Motor neuron (in vitro differentiated cells): ENCODE measurements around the gene DGKA. TPM values are rescaled to one million over a fixed set of nuclear protein-coding genes. Genes with fewer than 3 reads are reported as not detected.
A peak's percentile ranks its signal among the peaks of the same experiment; 100 is the strongest.

Experiments used
- ATAC-seq, 8 experiments: fragments of 200-7000 bp; cut with Tn5 transposase; replicated peaks in 6 of 8; 2 replicates each; pipeline ENCODE4 v1.8.0; 2021; ENCODE audit warnings: mild to moderate bottlenecking in 8 of 8, moderate library complexity in 8 of 8
- H3K27ac ChIP-seq, 2 donors: fragments of 250-450 bp; sonication (Bioruptor Pico); 2 replicates each; pipeline ENCODE4 v1.9.0; 2021; ENCODE audit warnings: antibody characterized with exemption in 2 of 2, mild to moderate bottlenecking in 2 of 2, moderate library complexity in 1 of 2
- H3K4me1 ChIP-seq, 2 donors: fragments of 250-450 bp; sonication (Bioruptor Pico); replicated peaks in 1 of 2; 2 replicates each; pipeline ENCODE4 v1.6.1; 2021; ENCODE audit warnings: antibody characterized with exemption in 2 of 2, mild to moderate bottlenecking in 2 of 2, moderate library complexity in 1 of 2
- H3K4me3 ChIP-seq, 5 donors: fragments of 250-450 bp; sonication (Bioruptor Pico); 2 replicates each; pipeline ENCODE4 v1.9.0; 2021; ENCODE audit warnings: antibody characterized with exemption in 5 of 5, mild to moderate bottlenecking in 5 of 5, moderate library complexity in 4 of 5
- WGBS, 10 experiments: fragments of 450-650 bp; shearing (Covaris generic); methylation state at CpG; one replicate each; pipeline ENCODE4 v1.0.0; 2022; 5-methylcytosine and 5-hydroxymethylcytosine counted together
- in situ Hi-C, 9 experiments: fragments of 400-800 bp; cut with MboI; loops; one replicate each; pipeline ENCODE4 v1.15.0; 2021; ENCODE audit warnings: low sequenced_read_pairs in 9 of 9, low pct_unique_long_range_greater_than_20kb in 2 of 9; ENCODE audit not compliant: unreplicated experiment in 9 of 9
- total RNA-seq, 8 experiments: library from RNA; unstranded; fragments of 300-600 nt; gene quantifications; 2 replicates each; pipeline versions ENCODE4 v1.2.3 to v1.2.4, GENCODE V29; 2022

Gene DGKA
- total RNA-seq, 8 experiments from 2014 or later: 3.4 to 63.0 (median 9.2) TPM

GRCh38 chr12:55933799-55934742 is 3.1 kb downstream of the DGKA start:
- in situ Hi-C loops: loop anchor here in 3 of 9 experiments (25.0 kb wide), 1 partner anchor 197 kb away; the partner anchor contains the start of genes CD63 (in 3 of the 3) and GDF11 (in 3 of the 3)
- peaks cover 11 to 15% of the 10 kb centered on the region in 2 donors for H3K4me1 ChIP-seq
- WGBS, 10 experiments: 67 to 100% (median 100%) methylated on average over 1 of the region's 1 CpG; no CpG with 5 or more reads in 5 of the 10 experiments
- H3K4me3 ChIP-seq: no peak overlapping the region
- no peak for ATAC-seq
- H3K27ac ChIP-seq: no peak overlapping the region

- 60 to 100% (median 83%) methylated on average over 1 of the region's 1 CpG; no CpG with 5 or more reads in 7 of the 10 experiments for WGBS, 10 experiments
Observed at GRCh38 chr12:55934773-55935172, 3.8 kb downstream of the DGKA start.

DNA sequence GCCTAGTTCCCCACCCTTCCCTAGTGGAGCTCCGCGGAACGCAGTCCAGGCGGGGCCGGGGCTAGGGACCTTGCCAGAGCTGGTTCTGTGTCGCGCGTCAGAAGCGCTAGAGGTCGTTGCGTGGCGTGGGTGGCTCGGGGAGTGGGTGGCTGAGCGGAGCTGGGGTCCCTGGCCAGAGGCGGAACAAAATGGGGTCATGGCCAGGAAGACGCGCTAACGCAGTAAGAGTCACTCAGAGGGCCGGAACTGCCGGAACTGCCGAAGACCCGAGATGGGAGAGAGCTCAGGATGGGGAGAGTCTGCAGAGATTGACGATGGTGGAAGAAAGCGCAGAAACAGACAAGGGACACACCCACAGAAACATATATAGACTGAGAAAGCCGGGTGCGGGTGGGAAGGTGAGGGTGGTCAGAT is 4.8 kb downstream of the DGKA start:
- Histone ChIP-seq H3K4me1 (peaks cover 9 to 15% of the 10 kb centered on the region in 2 donors), H3K27ac (no peak overlapping the region), H3K4me3 (no peak overlapping the region)
- 28 to 100% (median 78%) methylated on average over 1 to 12 of the region's 26 CpGs; no CpG with 5 or more reads in 1 of the 10 experiments for WGBS, 10 experiments
- peak in 1 of 8 experiments; percentile 6 for ATAC-seq
- in situ Hi-C loops: loop anchor here in 3 of 9 experiments (25.0 kb wide), 1 partner anchor 198 kb away; the partner anchor contains the start of genes CD63 (in 3 of the 3) and GDF11 (in 3 of the 3)

More at GRCh38 chr12:55934773-55935172, 3.8 kb downstream of the DGKA start:
- Histone ChIP-seq H3K27ac (no peak overlapping the region), H3K4me1 (peaks cover 11 to 15% of the 10 kb centered on the region in 2 donors), H3K4me3 (no peak overlapping the region)
- no peak for ATAC-seq
- in situ Hi-C loops: loop anchor here in 3 of 9 experiments (25.0 kb wide), 1 partner anchor 197 kb away; the partner anchor contains the start of genes CD63 (in 3 of the 3) and GDF11 (in 3 of the 3)

- H3K4me3 ChIP-seq: no peak overlapping the region
- ATAC-seq: no peak
- H3K4me1 ChIP-seq: peaks cover 0 to 4% of the 10 kb centered on the region in 2 donors
- in situ Hi-C loops: loop anchor here in 3 of 9 experiments (25.0 kb wide), 1 partner anchor 201 kb away; the partner anchor contains the start of genes CD63 (in 3 of the 3) and GDF11 (in 3 of the 3)
- no peak overlapping the region for H3K27ac ChIP-seq
- 57 to 82% (median 75%) methylated on average over 1 to 2 of the region's 2 CpGs; no CpG with 5 or more reads in 7 of the 10 experiments for WGBS, 10 experiments
Observed at GRCh38 chr12:55937981-55938380, 7.0 kb downstream of the DGKA start.

GRCh38 chr12:55938826-55939501 is 8.0 kb downstream of the DGKA start:
- H3K27ac ChIP-seq: no peak overlapping the region
- no peak overlapping the region for H3K4me3 ChIP-seq
- in situ Hi-C loops: loop anchor here in 3 of 9 experiments (25.0 kb wide), 1 partner anchor 202 kb away; the partner anchor contains the start of genes CD63 (in 3 of the 3) and GDF11 (in 3 of the 3)
- whole genome bisulfite sequencing, 10 experiments: 60 to 94% (median 80%) methylated on average over 1 to 4 of the region's 8 CpGs; no CpG with 5 or more reads in 5 of the 10 experiments
- no peak for ATAC-seq
- H3K4me1 ChIP-seq: peaks cover 0 to 4% of the 10 kb centered on the region in 2 donors

GRCh38 chr12:55940065-55940732 is 9.2 kb downstream of the DGKA start:
- ATAC-seq: peak; percentile 94 to 100 (median 99)
- Histone ChIP-seq H3K4me1 (peaks cover 0 to 4% of the 10 kb centered on the region in 2 donors), H3K27ac (no peak overlapping the region), H3K4me3 (peak overlapping the region in 1 of 5 donors; percentile 1)
- WGBS, 10 experiments: 27 to 75% (median 35%) methylated on average over 3 to 10 of the region's 18 CpGs; no CpG with 5 or more reads in 7 of the 10 experiments
- in situ Hi-C loops: loop anchor here in 4 of 9 experiments (10.0 to 25.0 kb wide), 3 partner anchors 115 to 205 kb away; partner anchors contain the start of genes CD63 (in 3 of the 4), GDF11 (in 3 of the 4) and DNAJC14 (in 1 of the 4)

DNA sequence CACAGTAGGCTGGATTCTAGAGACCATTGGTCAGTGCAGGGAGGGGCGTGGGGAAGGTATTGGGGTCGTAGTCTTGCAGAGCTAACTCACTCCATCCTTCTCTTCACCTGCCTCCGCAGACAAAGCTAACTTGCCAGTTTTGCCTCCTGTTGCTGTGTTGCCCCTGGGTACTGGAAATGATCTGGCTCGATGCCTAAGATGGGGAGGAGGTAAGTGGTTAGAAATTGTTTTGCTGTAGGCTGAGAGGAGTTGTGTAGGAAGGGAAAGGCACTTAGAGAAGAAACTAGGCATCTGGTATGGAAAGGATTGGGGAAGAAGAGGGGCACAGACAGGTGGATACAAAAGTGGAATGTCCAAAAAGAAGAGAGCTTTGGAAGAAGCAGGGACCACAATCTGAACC is 11.1 kb downstream of the DGKA start:
- H3K4me3 ChIP-seq: no peak overlapping the region
- WGBS, 10 experiments: 66 to 100% (median 75%) methylated on average over 1 to 4 of the region's 4 CpGs; no CpG with 5 or more reads in 1 of the 10 experiments
- ATAC-seq: no peak
- H3K27ac ChIP-seq: no peak overlapping the region
- in situ Hi-C loops: loop anchor here in 4 of 9 experiments (10.0 to 25.0 kb wide), 3 partner anchors 117 to 207 kb away; partner anchors contain the start of genes CD63 (in 3 of the 4), GDF11 (in 3 of the 4) and DNAJC14 (in 1 of the 4)
- peaks cover 0 to 4% of the 10 kb centered on the region in 2 donors for H3K4me1 ChIP-seq

DNA sequence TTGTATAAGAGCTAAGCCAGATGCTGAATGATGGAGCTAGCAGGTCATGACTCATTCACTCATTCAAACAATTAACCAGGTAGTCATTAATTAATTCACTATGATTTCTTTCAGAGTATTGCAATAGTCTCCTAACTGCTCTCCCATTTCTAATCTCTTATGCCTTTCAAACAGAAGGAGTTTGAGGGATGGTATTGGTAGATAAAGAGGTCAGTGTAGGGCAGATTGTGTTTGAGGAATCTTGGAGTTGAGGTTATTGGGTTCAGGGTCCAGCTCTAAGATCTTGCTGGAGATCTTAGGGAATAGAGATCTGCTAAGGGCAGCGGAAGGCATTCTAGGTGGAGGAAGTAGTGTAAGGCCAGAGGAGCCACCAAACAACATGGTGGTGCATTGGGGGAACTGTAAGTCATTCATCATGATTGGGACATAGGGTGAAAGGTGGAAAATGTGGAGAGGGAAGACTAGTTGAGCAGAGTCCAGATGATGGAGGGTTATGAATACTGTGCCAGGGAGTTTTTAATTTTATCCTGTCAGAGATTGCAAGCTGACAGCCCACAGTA is 11.7 kb downstream of the DGKA start:
- ATAC-seq: no peak
- peaks cover 0 to 4% of the 10 kb centered on the region in 2 donors for H3K4me1 ChIP-seq
- no peak overlapping the region for H3K27ac ChIP-seq
- in situ Hi-C loops: loop anchor here in 4 of 9 experiments (10.0 to 25.0 kb wide), 3 partner anchors 118 to 208 kb away; partner anchors contain the start of genes CD63 (in 3 of the 4), GDF11 (in 3 of the 4) and DNAJC14 (in 1 of the 4)
- no peak overlapping the region for H3K4me3 ChIP-seq
- WGBS, 10 experiments: 86 to 100% (median 94%) methylated on average over 1 of the region's 1 CpG; no CpG with 5 or more reads in 6 of the 10 experiments

- in situ Hi-C loops: loop anchor here in 4 of 9 experiments (10.0 to 25.0 kb wide), 3 partner anchors 122 to 212 kb away; partner anchors contain the start of genes CD63 (in 3 of the 4), GDF11 (in 3 of the 4) and DNAJC14 (in 1 of the 4)
- ATAC-seq: no peak
- Histone ChIP-seq H3K4me1 (no peaks in the 10 kb centered on the region), H3K4me3 (no peak overlapping the region), H3K27ac (no peak overlapping the region)
- 18 to 100% (median 83%) methylated on average over 1 to 5 of the region's 6 CpGs; no CpG with 5 or more reads in 1 of the 10 experiments for WGBS, 10 experiments
Observed at GRCh38 chr12:55946553-55946952, 15.6 kb downstream of the DGKA start.

GRCh38 chr12:55955344-55955743 is 24.4 kb downstream of the DGKA start:
- H3K4me3 ChIP-seq: no peak overlapping the region
- no peak overlapping the region for H3K27ac ChIP-seq
- H3K4me1 ChIP-seq: no peaks in the 10 kb centered on the region
- WGBS, 10 experiments: 75 to 100% (median 94%) methylated on average over 1 to 4 of the region's 4 CpGs; no CpG with 5 or more reads in 6 of the 10 experiments
- in situ Hi-C loops: no loop called here
- ATAC-seq: peak in 1 of 8 experiments; percentile 11

DNA sequence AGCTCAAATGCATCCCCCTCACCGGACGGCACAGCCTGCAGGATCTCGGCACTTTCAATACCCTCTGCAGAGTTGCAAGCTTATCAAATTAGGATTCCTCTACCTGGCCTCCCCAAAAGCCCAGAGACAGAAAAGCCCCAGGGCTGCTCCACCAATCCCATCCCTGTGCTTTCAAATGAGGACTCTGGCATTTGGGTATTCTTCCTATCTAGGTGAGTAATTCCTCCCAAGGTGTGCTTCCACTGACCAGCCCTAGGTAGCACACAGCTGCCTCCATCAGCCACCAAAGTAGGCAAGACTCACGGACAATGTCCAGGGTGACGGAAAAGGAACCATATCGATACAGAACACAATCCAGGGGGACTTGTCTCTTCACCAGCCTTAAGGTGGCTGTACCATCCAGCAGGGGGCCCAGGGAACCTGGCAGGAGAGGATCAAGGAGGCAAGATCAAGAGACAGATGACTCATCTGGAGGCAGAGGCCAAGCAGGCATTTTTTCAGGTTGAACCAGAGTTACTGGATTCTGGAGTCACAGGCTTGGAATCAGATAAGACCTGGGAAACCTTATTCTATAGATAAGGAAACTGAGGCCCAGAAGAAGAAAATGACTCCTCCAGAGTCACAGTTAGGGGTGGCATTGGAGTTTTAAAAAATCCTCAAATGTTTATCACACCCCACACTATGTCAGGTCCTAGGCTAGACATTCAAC is 25.0 kb downstream of the DGKA start:
- peak in 4 of 8 experiments; percentile 38 to 90 (median 61) for ATAC-seq
- in situ Hi-C loops: no loop called here
- Histone ChIP-seq H3K4me1 (no peaks in the 10 kb centered on the region), H3K27ac (no peak overlapping the region), H3K4me3 (no peak overlapping the region)
- WGBS, 10 experiments: 10 to 100% (median 100%) methylated on average over 1 to 3 of the region's 6 CpGs; no CpG with 5 or more reads in 4 of the 10 experiments
